ENCODE results near the gene CHCHD3.

CHCHD3 gene

DNA sequence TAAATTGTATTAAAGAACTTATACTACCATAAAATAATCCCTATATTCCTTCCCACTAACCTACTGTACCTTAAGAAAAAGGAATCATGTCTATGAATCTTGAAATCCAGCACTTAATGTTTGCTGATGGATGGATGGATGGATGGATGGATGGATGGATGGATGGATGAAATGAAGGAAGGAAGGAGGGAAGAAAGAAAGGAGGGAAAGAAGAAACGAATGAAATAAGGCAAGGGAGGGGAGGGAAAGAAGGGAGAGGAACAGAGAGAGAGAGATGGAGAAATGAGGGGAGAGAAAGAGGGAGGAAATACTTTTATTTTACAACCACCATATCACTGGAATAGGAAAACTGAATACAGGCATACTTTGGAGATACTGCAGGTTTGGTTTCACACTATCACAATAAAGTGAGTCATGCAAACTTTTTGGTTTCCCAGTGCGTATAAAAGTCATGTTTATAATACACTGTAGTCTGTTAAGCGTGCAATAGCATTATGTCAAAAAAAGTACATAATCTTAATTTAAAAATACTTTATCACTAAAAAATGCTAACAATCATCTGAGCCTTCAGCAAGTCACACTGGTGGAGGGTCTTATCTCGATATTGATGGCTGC lies 219.8 kb downstream of the CHCHD3 start:
- peaks cover 0 to 5% of the 10 kb centered on the region in 2 donors for H3K36me3 ChIP-seq (ENCODE audit: control insufficient read depth in 2 of 2, insufficient read depth in 2 of 2, low read length in 2 of 2)
- H3K9me3 ChIP-seq (ENCODE audit: control insufficient read depth in 2 of 2, low read length in 2 of 2): no peaks in the 10 kb centered on the region
- H3K27me3 ChIP-seq (ENCODE audit: control insufficient read depth in 2 of 2, insufficient read depth in 2 of 2, low read length in 2 of 2): no peaks in the 10 kb centered on the region
- H3K4me1 ChIP-seq (ENCODE audit: control insufficient read depth in 2 of 2, insufficient read depth in 2 of 2, low read length in 2 of 2): no peaks in the 10 kb centered on the region
- H3K9ac ChIP-seq (ENCODE audit: low read depth in 1 of 2, low read length in 2 of 2): no peak overlapping the region
- H3K4me3 ChIP-seq (ENCODE audit: low read length in 2 of 2): no peak overlapping the region
- H3K27ac ChIP-seq (ENCODE audit: low read depth in 2 of 2, low read length in 2 of 2): no peak overlapping the region

DNA sequence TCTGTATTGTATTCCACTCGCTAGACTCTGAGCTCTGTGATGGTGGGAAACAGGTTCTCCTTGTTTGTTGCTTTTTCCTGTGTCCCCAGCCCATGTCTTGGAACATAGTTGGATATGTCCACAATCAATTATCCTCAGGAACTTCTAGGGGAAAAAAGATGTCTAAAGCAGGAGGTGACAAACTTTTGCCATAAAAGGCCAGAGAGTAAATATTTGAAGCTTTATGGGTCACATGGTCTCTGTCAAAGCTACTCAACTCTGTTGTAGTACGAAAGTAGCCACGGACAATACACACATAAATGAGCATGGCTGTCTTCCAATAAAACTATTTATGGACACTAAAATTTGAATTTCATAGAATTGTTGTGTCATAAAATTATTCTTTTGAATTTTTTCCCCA lies 220.5 kb downstream of the CHCHD3 start:
- Histone ChIP-seq H3K27me3 (ENCODE audit: control insufficient read depth in 2 of 2, insufficient read depth in 2 of 2, low read length in 2 of 2) (no peaks in the 10 kb centered on the region), H3K27ac (ENCODE audit: low read depth in 2 of 2, low read length in 2 of 2) (no peak overlapping the region), H3K9ac (ENCODE audit: low read depth in 1 of 2, low read length in 2 of 2) (no peak overlapping the region), H3K4me3 (ENCODE audit: low read length in 2 of 2) (no peak overlapping the region), H3K4me1 (ENCODE audit: control insufficient read depth in 2 of 2, insufficient read depth in 2 of 2, low read length in 2 of 2) (no peaks in the 10 kb centered on the region), H3K36me3 (ENCODE audit: control insufficient read depth in 2 of 2, insufficient read depth in 2 of 2, low read length in 2 of 2) (peaks cover 0 to 5% of the 10 kb centered on the region in 2 donors), H3K9me3 (ENCODE audit: control insufficient read depth in 2 of 2, low read length in 2 of 2) (no peaks in the 10 kb centered on the region)

DNA sequence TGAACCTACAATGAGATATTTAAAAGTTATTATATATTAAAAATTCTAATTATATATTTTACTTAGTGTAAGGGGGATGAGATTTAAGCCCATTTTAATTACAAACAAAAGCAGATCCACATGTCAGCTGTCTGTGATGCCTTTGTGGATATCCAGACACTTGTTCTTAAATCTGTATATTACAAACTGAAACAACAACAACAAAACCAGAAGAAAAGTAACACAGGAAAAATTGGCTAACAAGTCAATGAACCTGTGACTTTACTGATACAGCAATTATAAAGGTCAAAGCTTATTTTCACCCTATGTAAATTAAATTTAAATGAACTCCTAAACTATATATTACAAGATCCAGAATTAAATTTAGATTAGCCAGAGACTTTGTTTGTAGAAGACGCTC lies 222.7 kb downstream of the CHCHD3 start:
- Histone ChIP-seq H3K4me3 (ENCODE audit: low read length in 2 of 2) (no peak overlapping the region), H3K9ac (ENCODE audit: low read depth in 1 of 2, low read length in 2 of 2) (no peak overlapping the region), H3K27me3 (ENCODE audit: control insufficient read depth in 2 of 2, insufficient read depth in 2 of 2, low read length in 2 of 2) (no peaks in the 10 kb centered on the region), H3K4me1 (ENCODE audit: control insufficient read depth in 2 of 2, insufficient read depth in 2 of 2, low read length in 2 of 2) (no peaks in the 10 kb centered on the region), H3K9me3 (ENCODE audit: control insufficient read depth in 2 of 2, low read length in 2 of 2) (no peaks in the 10 kb centered on the region), H3K27ac (ENCODE audit: low read depth in 2 of 2, low read length in 2 of 2) (no peak overlapping the region), H3K36me3 (ENCODE audit: control insufficient read depth in 2 of 2, insufficient read depth in 2 of 2, low read length in 2 of 2) (peaks cover 0 to 5% of the 10 kb centered on the region in 2 donors)

DNA sequence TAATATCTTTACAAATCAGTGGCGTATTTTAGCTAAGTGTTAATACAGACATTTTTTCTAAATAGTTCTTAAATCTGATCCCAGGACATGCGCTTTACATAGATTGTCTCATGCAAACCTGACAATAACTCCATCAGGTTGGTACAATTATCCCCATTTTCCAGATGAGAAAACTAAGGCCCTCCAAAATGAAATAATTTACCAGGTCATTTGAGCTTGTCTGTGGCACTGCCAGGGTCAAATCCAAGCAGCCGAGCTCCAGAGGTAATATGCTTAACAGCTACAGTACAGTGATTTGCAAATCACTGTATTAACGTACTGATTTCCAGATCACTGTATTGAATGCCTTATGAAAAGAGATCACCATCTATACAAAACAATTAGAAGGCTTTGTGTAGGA lies 223.1 kb downstream of the CHCHD3 start:
- no peak overlapping the region for H3K4me3 ChIP-seq (ENCODE audit: low read length in 2 of 2)
- H3K9me3 ChIP-seq (ENCODE audit: control insufficient read depth in 2 of 2, low read length in 2 of 2): no peaks in the 10 kb centered on the region
- H3K36me3 ChIP-seq (ENCODE audit: control insufficient read depth in 2 of 2, insufficient read depth in 2 of 2, low read length in 2 of 2): peaks cover 0 to 4% of the 10 kb centered on the region in 2 donors
- H3K9ac ChIP-seq (ENCODE audit: low read depth in 1 of 2, low read length in 2 of 2): no peak overlapping the region
- no peaks in the 10 kb centered on the region for H3K27me3 ChIP-seq (ENCODE audit: control insufficient read depth in 2 of 2, insufficient read depth in 2 of 2, low read length in 2 of 2)
- no peak overlapping the region for H3K27ac ChIP-seq (ENCODE audit: low read depth in 2 of 2, low read length in 2 of 2)
- H3K4me1 ChIP-seq (ENCODE audit: control insufficient read depth in 2 of 2, insufficient read depth in 2 of 2, low read length in 2 of 2): no peaks in the 10 kb centered on the region

DNA sequence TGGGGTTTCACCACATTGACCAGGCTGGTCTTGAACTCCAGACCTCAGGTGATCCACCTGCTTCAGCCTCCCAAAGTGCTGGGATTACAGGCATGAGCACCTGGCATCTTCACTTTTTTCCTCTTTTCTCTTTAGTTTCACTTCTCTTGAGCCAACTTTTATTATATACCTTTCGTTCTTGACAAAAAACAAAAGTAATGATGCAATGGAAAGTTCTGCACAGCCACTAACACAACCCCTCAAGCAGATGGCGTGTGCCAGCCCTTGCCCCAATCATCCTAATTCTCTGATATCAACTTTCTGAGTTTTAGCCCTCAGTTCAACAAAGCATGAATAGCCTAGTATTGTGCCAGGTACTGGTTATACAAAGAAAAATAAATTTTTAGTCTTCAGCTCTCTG lies 223.6 kb downstream of the CHCHD3 start:
- Histone ChIP-seq H3K9ac (ENCODE audit: low read depth in 1 of 2, low read length in 2 of 2) (no peak overlapping the region), H3K4me3 (ENCODE audit: low read length in 2 of 2) (no peak overlapping the region), H3K27me3 (ENCODE audit: control insufficient read depth in 2 of 2, insufficient read depth in 2 of 2, low read length in 2 of 2) (no peaks in the 10 kb centered on the region), H3K9me3 (ENCODE audit: control insufficient read depth in 2 of 2, low read length in 2 of 2) (no peaks in the 10 kb centered on the region), H3K4me1 (ENCODE audit: control insufficient read depth in 2 of 2, insufficient read depth in 2 of 2, low read length in 2 of 2) (no peaks in the 10 kb centered on the region), H3K36me3 (ENCODE audit: control insufficient read depth in 2 of 2, insufficient read depth in 2 of 2, low read length in 2 of 2) (no peaks in the 10 kb centered on the region), H3K27ac (ENCODE audit: low read depth in 2 of 2, low read length in 2 of 2) (no peak overlapping the region)

DNA sequence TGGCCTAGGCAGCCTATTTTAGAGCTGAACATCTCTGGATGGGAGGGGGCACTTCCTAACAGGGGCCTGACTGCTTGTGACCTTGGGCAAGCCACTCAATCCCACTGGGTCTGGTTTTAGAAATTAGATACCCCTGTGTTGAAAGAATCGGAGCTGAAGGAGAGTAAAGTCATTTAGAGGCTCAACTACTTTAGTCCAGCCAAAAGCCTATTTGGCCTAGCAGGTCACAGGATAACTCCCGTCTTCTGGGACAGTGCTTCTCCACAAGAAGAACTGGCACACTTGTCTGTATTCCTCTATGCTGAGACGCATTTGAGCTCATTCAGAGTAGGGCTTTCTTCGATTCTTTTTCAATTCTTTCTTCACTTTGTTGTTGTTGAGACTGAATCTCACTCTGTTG lies 224.2 kb downstream of the CHCHD3 start:
- no peaks in the 10 kb centered on the region for H3K36me3 ChIP-seq (ENCODE audit: control insufficient read depth in 2 of 2, insufficient read depth in 2 of 2, low read length in 2 of 2)

DNA sequence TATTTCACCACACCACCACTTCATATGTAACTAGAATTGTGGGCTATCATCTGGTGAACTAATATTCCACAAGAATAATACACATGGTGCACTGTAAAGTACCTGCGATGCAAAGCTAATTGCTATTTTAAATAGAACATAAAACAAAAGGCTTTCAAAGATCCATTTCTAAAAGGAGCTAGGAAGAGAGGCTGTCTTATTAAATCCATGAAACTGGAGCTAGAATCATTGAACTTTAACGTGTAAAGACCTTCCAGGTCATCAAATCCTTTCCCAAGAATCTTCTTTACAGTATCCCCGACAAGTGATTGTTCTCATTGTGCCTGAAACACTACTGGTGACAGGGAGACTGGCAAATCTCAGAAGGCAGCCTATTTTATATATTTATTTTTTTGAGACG lies 224.9 kb downstream of the CHCHD3 start:
- H3K36me3 ChIP-seq (ENCODE audit: control insufficient read depth in 2 of 2, insufficient read depth in 2 of 2, low read length in 2 of 2): no peaks in the 10 kb centered on the region
- H3K27ac ChIP-seq (ENCODE audit: low read depth in 2 of 2, low read length in 2 of 2): no peak overlapping the region
- H3K9me3 ChIP-seq (ENCODE audit: control insufficient read depth in 2 of 2, low read length in 2 of 2): no peaks in the 10 kb centered on the region
- H3K9ac ChIP-seq (ENCODE audit: low read depth in 1 of 2, low read length in 2 of 2): no peak overlapping the region
- H3K4me1 ChIP-seq (ENCODE audit: control insufficient read depth in 2 of 2, insufficient read depth in 2 of 2, low read length in 2 of 2): no peaks in the 10 kb centered on the region
- no peak overlapping the region for H3K4me3 ChIP-seq (ENCODE audit: low read length in 2 of 2)
- H3K27me3 ChIP-seq (ENCODE audit: control insufficient read depth in 2 of 2, insufficient read depth in 2 of 2, low read length in 2 of 2): no peaks in the 10 kb centered on the region

More for the DNA sequence above, 224.2 kb downstream of the CHCHD3 start:
- Histone ChIP-seq H3K4me1 (ENCODE audit: control insufficient read depth in 2 of 2, insufficient read depth in 2 of 2, low read length in 2 of 2) (no peaks in the 10 kb centered on the region), H3K27me3 (ENCODE audit: control insufficient read depth in 2 of 2, insufficient read depth in 2 of 2, low read length in 2 of 2) (no peaks in the 10 kb centered on the region), H3K9me3 (ENCODE audit: control insufficient read depth in 2 of 2, low read length in 2 of 2) (no peaks in the 10 kb centered on the region), H3K27ac (ENCODE audit: low read depth in 2 of 2, low read length in 2 of 2) (no peak overlapping the region), H3K4me3 (ENCODE audit: low read length in 2 of 2) (no peak overlapping the region), H3K9ac (ENCODE audit: low read depth in 1 of 2, low read length in 2 of 2) (no peak overlapping the region)

DNA sequence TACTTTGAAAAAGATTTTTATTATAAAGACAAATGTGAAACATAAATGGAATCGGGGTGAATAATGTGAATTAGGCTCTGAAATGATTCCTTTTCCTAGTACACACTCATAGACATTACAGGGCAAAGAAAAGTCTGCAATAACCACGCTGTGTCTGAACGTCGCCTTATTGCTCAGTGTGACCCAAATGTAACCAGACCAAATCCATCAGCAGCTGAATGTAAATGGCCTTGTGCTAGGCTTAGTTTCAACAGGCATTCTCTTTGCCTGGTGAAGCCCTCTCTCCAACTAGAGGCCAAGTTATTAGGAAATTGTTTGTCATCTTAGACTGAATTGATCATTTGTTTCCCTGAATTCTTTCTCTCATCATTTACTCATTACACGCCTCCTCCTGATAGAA lies 225.5 kb downstream of the CHCHD3 start:
- Histone ChIP-seq H3K27me3 (ENCODE audit: control insufficient read depth in 2 of 2, insufficient read depth in 2 of 2, low read length in 2 of 2) (no peaks in the 10 kb centered on the region), H3K36me3 (ENCODE audit: control insufficient read depth in 2 of 2, insufficient read depth in 2 of 2, low read length in 2 of 2) (no peaks in the 10 kb centered on the region), H3K27ac (ENCODE audit: low read depth in 2 of 2, low read length in 2 of 2) (no peak overlapping the region), H3K4me1 (ENCODE audit: control insufficient read depth in 2 of 2, insufficient read depth in 2 of 2, low read length in 2 of 2) (no peaks in the 10 kb centered on the region), H3K4me3 (ENCODE audit: low read length in 2 of 2) (no peak overlapping the region), H3K9me3 (ENCODE audit: control insufficient read depth in 2 of 2, low read length in 2 of 2) (no peaks in the 10 kb centered on the region), H3K9ac (ENCODE audit: low read depth in 1 of 2, low read length in 2 of 2) (no peak overlapping the region)

DNA sequence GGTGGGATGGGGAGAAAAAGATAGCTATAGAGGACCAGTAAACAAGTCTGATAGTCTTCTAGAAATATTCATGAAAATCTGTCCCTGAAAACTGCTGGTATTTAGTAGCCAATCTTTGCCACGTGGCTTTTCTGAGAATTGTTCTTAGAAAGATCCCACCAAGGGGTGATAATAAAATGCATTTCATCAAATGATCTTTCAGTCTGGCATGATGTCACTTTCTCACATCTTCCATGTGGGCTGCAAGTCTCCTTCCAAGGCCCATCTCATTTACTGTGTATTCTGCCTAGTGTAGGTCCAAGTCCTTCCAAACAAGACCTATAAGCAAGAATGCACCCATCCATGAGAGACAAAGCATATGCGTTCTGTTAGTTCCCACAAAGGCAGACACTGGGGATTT lies 226.0 kb downstream of the CHCHD3 start:
- no peaks in the 10 kb centered on the region for H3K27me3 ChIP-seq (ENCODE audit: control insufficient read depth in 2 of 2, insufficient read depth in 2 of 2, low read length in 2 of 2)
- no peak overlapping the region for H3K9ac ChIP-seq (ENCODE audit: low read depth in 1 of 2, low read length in 2 of 2)
- no peak overlapping the region for H3K27ac ChIP-seq (ENCODE audit: low read depth in 2 of 2, low read length in 2 of 2)
- no peaks in the 10 kb centered on the region for H3K9me3 ChIP-seq (ENCODE audit: control insufficient read depth in 2 of 2, low read length in 2 of 2)
- no peaks in the 10 kb centered on the region for H3K4me1 ChIP-seq (ENCODE audit: control insufficient read depth in 2 of 2, insufficient read depth in 2 of 2, low read length in 2 of 2)
- no peaks in the 10 kb centered on the region for H3K36me3 ChIP-seq (ENCODE audit: control insufficient read depth in 2 of 2, insufficient read depth in 2 of 2, low read length in 2 of 2)
- no peak overlapping the region for H3K4me3 ChIP-seq (ENCODE audit: low read length in 2 of 2)

DNA sequence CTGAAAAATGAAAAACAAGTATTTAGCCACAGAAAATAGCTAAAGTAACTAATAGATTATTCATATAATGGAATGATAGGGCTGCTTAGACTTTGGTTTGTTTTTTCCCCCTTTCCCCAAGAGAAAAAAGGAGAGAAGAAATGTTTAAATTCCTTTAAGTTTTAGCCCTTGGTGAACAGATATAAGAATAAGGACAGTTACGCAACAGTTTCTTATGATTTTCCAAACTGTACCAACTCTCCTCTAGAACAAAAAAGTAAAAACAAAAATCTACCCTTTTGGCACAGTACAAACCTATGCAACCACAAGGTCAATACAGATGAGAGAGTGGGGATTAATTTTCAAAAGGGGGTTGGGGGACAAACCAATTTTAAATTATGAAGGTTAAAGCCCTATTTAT lies 227.7 kb downstream of the CHCHD3 start:
- Histone ChIP-seq H3K27me3 (ENCODE audit: control insufficient read depth in 2 of 2, insufficient read depth in 2 of 2, low read length in 2 of 2) (no peaks in the 10 kb centered on the region), H3K9ac (ENCODE audit: low read depth in 1 of 2, low read length in 2 of 2) (no peak overlapping the region), H3K27ac (ENCODE audit: low read depth in 2 of 2, low read length in 2 of 2) (no peak overlapping the region), H3K4me3 (ENCODE audit: low read length in 2 of 2) (no peak overlapping the region), H3K36me3 (ENCODE audit: control insufficient read depth in 2 of 2, insufficient read depth in 2 of 2, low read length in 2 of 2) (no peaks in the 10 kb centered on the region), H3K4me1 (ENCODE audit: control insufficient read depth in 2 of 2, insufficient read depth in 2 of 2, low read length in 2 of 2) (no peaks in the 10 kb centered on the region), H3K9me3 (ENCODE audit: control insufficient read depth in 2 of 2, low read length in 2 of 2) (no peaks in the 10 kb centered on the region)

DNA sequence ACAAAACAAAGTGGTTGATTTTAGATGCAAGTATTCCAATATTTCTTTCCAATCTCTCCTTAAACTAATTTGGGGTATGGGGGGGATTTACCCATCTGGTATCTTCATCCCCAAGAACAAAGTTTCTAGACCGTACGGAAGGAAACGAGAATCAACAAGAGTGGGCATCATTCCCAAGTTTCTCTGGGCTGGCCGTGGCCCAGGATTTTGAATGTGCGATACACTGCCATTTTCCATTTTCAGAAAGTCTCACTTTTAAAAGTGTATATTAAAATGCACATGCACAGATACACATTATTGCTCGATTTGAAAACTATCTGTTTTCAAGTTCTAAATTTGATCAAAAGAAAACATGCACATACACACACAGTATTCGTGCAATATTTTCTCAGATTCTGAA lies 234.5 kb downstream of the CHCHD3 start:
- H3K27me3 ChIP-seq (ENCODE audit: control insufficient read depth in 2 of 2, insufficient read depth in 2 of 2, low read length in 2 of 2): no peaks in the 10 kb centered on the region
- no peak overlapping the region for H3K4me3 ChIP-seq (ENCODE audit: low read length in 2 of 2)
- no peaks in the 10 kb centered on the region for H3K9me3 ChIP-seq (ENCODE audit: control insufficient read depth in 2 of 2, low read length in 2 of 2)
- no peak overlapping the region for H3K27ac ChIP-seq (ENCODE audit: low read depth in 2 of 2, low read length in 2 of 2)
- H3K9ac ChIP-seq (ENCODE audit: low read depth in 1 of 2, low read length in 2 of 2): no peak overlapping the region
- H3K4me1 ChIP-seq (ENCODE audit: control insufficient read depth in 2 of 2, insufficient read depth in 2 of 2, low read length in 2 of 2): no peaks in the 10 kb centered on the region
- no peaks in the 10 kb centered on the region for H3K36me3 ChIP-seq (ENCODE audit: control insufficient read depth in 2 of 2, insufficient read depth in 2 of 2, low read length in 2 of 2)

Measured in mucosa of rectum (tissue), 2 donors.